GM12864 (cell line): ENCODE measurements around the gene C9orf78.

Experiments
- DNase-seq: peaks from one replicate; pipeline ENCODE4 v3.0.0-alpha.2; 2011; ENCODE audit warnings: low read depth
- H3K4me3 ChIP-seq: 2 replicates; pipeline ENCODE4 v1.5.1; 2011; ENCODE audit warnings: mild to moderate bottlenecking, low read depth, low read length, control low read depth
- CTCF ChIP-seq: IDR thresholded peaks from 2 replicates; pipeline ENCODE4 v1.5.1; 2011; ENCODE audit warnings: low read depth, mild to moderate bottlenecking, moderate library complexity, low read length, control low read depth, inconsistent platforms; ENCODE audit errors: missing control alignments

The C9orf78 gene

DNA sequence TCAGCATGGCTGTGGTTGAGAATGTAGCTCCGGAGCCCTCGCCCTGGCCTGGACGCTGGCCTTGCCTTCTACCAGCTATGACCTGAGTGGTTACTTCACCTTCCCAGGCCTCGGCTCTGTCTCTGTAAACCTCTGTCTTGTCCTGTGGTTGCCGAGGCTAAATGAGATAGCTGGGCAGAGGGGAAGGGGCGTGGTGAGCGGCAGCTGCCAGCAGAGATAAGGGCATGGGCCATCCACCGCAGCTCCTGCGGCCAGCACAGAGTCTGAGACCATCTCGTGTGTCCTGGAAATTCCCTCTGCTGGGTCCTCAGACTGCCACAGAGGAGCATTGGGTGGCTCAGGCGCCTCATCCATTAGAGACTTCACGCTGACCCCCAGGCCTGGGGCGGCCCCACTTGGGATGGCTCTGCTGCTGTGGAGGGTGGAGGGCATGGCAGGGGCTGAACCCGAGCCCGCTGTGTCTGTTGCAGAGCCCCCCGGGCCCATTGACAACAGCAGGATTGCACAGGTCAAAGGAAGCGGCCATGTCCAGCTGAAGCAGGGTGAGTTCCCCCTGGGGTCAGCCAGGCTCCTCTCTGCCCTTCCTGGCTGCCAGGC, 44.1 kb upstream of the C9orf78 start:
- TF ChIP-seq CTCF, result no peak
- H3K4me3 ChIP-seq, result no peak overlapping the region
- no peak for DNase-seq

DNA sequence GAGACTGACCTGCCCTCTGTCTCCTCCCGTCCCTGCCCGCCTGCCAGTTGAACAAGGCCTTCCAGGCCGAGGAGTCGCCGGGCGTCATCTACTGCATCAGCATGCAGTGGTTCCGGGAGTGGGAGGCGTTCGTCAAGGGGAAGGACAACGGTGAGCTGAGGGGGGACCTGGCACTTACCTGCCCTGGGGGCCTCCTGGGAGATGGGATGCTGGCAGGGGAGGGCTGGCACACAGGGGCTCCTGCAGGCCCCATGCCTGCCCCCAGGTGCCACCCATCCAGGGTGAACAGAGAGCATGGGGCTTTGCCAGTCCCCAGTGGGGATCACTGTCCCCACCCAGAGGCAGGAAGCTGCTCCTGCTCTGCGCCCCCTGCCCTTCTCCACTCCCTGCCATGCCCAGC, 43.2 kb upstream of the C9orf78 start:
- no peak for TF ChIP-seq CTCF
- DNase-seq, result no peak
- H3K4me3 ChIP-seq, result no peak overlapping the region

GRCh38 chr9:129876815-129877214, 41.7 kb upstream of the C9orf78 start:
- no peak overlapping the region for H3K4me3 ChIP-seq
- DNase-seq, result no peak
- no peak for TF ChIP-seq CTCF

DNA sequence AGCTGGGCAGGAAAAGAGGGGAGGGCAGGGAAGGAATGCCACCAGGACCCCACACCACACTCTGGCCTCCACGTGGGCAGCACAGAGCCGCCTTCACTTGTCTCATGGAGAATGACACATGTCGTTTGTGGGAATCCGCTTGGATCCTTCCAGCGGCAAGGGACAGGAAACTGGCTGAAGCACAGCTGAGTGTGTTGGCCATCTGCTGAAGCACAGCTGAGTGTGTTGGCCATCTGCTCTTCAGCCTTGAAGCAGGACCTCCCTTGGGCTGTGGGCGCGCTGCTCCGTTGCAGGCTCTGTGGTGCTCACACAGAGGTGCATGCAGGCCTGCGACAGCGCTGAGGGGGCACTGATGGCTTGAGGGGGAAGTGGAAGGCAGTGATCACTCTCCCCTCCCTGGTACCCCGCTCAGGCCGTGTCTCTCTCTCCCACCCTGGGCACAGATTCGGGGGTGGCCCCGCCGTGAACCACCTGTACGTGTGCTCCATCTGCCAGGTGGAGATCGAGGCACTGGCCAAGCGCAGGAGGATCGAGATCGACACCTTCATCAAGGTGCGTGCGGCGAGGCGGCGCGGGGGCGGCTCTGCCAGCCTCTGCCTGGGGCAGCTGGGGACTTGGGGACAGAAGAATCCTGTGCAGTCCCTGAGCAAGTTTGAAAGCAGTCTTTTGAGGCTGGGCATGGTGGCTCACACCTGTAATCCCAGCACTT, 40.8 kb upstream of the C9orf78 start:
- H3K4me3 ChIP-seq, result no peak overlapping the region
- no peak for DNase-seq
- no peak for TF ChIP-seq CTCF

DNA sequence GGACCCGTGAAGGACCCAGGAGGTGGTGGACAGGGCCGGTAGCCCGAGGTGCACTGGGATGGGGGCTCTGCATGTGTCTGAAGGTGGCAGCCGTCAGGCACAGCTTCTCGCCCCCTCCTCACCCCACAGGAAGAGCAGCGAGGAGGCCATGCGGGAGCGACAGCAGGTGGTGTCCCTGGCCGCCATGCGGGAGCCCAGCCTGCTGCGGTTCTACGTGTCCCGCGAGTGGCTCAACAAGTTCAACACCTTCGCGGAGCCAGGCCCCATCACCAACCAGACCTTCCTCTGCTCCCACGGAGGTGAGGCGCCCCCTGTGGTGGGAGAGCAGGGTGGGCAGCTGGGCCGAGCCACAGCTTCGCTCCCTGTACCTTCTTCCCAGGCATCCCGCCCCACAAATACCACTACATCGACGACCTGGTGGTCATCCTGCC, 40.1 kb upstream of the C9orf78 start:
- H3K4me3 ChIP-seq, result no peak overlapping the region
- no peak for DNase-seq

GRCh38 chr9:129874261-129875101, 39.4 kb upstream of the C9orf78 start:
- no peak for DNase-seq

More for the DNA sequence above, 40.1 kb upstream of the C9orf78 start:
- TF ChIP-seq CTCF, result peak; percentile 12

More at GRCh38 chr9:129874261-129875101, 39.4 kb upstream of the C9orf78 start:
- no peak overlapping the region for H3K4me3 ChIP-seq
- no peak for TF ChIP-seq CTCF
